Measurements from ENCODE around the gene SELENOM.
A peak's percentile ranks its signal among the peaks of the same experiment; 100 is the strongest.
"Not testable (repeated sequence)": the region's sequence is repeated elsewhere in the genome, so short reads cannot be mapped to it uniquely, and the experiment has no call there.

The SELENOM gene

DNA sequence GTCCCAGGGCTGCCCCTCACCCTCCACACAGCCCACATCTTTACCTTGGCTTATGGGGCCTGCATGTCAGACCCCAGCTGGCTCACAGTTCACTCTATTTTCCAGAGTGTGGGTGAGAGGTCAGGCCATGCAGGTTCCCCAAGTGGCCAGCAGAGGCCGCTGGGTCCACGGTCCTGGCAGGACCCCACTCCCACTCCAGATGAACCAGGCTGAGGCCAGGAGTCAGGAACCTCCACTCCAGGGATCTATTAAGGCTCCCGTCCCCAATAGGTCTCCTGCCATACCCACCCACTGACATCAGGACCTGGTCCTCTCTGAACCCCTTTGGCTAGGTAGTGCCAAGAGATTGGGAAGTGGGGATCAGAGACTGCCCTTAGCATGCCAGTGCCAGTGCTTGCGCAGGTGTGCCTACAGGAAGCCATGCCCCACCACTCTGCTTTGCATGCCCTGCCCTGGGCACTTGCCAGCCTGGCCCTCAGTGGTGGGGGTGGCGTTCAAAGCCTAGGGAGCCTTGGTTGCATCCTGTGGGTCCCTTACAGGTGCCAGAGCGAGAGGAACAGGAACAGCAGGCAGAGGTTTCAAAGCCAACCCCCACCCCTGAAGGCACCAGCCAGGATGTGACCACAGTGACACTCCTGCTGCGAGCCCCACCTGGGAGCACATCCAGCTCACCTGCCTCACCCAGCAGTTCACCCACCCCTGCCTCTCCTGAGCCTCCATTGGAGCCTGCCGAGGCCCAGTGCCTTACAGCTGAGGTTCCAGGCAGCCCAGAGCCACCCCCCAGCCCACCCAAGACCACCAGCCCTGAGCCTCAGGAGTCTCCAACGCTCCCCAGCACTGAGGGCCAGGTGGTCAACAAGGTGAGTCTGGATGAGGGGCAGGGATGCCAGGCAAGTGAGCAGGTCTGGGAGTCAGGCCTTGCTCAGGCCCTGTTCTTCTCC, 17.9 kb downstream of the SELENOM start:
- no peak for DNase-seq

GRCh38 chr22:31088233-31088986, 19.0 kb downstream of the SELENOM start:
- DNase-seq, result no peak

GRCh38 chr22:31087744-31088215, 19.6 kb downstream of the SELENOM start:
- DNase-seq, result no peak

- no peak for DNase-seq
Observed at GRCh38 chr22:31086703-31087330, 20.6 kb downstream of the SELENOM start.

GRCh38 chr22:31085928-31086327, 21.4 kb downstream of the SELENOM start:
- DNase-seq, result no peak

DNA sequence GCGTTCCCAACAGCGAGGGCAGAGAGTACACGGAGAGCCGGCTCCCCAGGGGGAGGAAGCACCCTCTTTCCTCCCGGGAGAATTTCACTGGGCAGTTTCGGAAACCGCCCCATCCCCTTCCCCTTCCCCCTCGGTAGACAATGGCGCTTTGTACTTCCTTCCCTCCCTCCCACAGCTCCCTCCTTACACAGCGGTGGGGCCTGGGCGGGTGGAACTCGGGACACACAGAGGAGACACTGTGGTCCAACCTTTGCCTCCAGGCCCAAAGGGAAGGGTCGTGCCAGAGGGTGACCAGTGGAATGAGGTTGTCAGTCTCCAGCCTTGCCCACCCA, 21.9 kb downstream of the SELENOM start:
- DNase-seq, result no peak

DNA sequence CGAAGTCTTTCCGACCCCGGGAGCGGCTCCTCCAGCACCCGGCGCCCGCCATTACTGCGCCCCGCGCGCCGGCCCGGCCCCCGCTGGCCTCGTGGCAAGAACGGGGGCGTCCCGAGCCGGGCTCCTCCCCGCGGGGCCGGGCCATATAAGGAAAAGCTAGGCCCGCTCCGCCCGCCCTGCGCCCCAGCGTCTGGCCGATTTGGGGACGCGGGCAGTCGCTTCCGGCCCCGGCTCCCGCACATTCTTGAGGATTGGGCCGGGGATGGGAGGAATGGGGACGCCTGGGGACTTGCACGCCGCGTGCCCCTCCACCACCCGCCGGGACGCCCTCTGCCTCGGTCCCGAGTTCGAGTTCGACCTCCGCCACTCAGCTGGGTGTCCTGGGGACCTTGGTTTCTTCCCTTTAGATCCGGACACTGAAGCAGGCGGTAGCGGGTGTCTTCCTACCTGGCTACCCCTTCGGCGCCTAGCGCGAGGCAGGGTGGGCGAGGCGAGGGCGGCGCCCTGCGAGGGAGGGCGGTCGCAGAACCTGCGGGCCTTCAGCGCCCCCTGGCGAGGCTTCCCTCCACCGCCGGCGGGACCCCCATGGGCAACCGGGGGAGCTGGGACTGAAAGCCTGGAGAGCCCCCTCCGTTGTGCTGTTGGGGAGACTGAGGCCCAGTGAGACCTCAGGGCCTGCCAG, 22.4 kb downstream of the SELENOM start:
- DNase-seq, result no peak

DNA sequence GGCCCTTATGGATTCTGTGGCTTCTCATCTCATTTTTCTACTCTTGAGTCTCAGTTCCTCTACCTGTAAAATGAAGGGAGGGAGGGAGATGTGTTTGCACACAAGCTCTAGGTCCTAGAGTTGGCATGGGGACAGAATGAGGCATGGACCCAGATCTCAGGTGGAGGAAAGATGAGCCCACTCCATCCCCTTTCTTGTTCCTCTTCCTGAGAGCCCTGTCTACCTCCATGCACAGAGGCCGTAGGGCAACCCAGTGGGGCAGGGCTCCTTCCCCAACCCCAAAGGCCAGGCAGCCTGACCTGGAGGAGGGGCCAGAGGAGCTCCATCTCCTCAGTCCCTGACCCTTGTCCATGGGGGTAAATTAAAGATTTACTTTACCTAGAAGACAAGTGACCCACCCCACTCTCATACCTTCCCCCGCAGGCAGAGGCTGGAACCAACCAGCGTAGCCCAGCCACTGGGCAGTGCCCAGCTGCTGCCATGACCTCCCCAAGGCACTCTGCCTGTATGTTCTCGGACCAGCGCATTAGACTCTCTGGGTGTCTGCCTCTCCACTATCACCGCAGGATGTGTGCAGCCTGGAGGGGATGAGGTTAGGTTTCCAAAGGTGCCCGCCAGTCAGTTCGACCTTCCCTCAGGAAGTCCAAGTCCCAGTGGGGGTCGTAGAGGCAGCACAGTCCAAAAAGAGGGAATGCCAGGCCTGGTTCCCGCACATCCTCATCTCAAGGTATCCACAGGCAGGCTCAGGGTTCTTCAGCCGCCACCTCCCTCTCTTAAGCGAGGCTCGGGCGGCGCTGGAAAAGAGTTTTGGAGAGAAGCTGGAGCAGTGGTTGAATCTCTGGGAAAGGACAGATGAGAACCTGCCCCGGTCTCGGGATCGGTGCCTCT, 23.2 kb downstream of the SELENOM start:
- DNase-seq, result no peak

DNA sequence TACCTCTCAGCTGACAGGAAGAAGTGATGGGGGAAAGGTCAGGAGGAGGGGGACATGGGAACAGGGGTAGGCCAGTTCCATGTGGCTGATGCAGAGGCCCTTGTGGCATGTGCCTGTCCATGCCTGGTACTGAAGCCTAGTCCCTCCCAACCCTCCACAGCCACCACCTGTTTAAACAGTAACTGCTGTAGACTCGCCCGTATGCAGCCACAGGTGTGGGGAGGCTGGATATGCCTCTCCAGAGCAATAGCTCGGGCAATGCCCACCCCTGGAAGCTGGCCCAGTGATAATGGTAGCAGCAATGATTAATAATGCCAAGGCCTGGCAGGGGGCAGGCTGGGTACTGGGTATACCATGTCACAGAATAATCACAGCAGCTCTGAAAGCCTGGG, 24.0 kb downstream of the SELENOM start:
- peak; percentile 22 for DNase-seq

GRCh38 chr22:31082606-31083376, 24.6 kb downstream of the SELENOM start:
- no peak for DNase-seq

GRCh38 chr22:31081963-31082605, 25.3 kb downstream of the SELENOM start:
- DNase-seq, result no peak

DNA sequence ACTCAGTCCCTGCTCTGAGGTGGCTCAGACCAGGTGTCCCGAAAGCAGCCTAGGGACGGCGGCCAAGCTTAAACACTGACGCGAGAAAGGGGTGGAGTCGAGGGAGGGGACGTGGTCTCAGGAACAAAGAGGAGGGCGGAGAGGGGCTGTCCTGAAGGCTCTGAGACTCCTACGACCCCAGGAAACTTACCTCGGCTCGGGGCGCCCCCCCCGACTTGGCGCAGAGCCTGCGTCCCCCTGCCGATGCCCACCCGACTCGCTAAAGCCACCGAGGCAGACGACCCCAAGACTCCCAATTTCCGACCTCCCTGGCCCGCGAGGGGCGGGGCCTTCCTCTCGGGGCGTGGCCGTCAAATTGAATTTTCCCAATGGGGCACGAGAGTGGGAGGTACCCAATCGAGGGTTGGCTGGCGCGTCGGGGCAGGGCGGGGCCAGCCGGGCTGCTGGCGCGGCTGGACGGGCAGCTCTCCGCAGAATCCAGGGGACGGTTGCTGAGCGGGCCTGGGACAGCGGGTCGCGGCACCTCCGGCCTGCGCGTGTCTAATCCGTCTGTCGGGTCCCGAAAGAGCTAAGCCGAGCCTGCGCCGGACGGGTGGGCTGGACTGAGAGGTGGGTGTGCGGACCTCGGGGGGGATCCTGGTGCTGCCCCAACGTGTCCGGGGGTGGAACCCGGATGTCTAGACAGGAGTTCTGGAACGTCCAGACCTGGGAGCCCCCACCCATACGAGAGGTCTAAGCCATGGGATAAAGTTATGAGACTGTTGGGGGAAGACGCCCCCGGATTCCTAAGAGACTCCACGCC, 26.3 kb downstream of the SELENOM start, which contains the start of gene SMTN:
Gene SMTN, plus strand, starts transcription at position 471 of the 802 bp plus-strand sequence. CDS start 1,941 bp downstream, outside the sequence.
- DNase-seq, result peak; percentile 67

- no peak for DNase-seq
Observed at GRCh38 chr22:31080164-31080847, 27.1 kb downstream of the SELENOM start.

DNA sequence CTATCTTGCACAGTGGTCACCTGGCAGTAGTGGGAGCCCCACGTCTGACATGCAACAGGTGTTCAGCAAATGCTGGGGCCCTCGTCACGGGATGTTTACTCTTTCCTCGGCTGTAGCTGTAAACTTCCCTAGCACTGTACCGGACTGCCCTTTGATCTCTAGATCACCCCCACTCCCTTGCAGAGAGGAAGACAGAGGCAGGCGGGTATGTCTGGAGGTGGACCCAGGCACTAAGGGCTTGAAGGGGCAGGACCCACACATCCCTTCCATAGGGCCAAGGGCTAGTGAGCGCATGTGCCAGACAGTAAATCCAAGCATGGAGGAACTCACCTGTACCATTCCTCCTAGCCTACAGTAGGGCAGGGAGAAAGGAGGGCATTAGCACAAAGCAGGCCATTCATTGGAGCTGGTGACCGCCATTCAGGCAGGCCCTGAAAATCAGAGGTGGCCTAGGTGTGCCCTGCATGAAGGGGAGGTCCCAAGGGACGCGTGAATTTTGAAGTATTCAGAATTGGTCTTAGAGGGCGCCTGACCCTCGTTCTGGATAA, 28.2 kb downstream of the SELENOM start:
- no peak for DNase-seq

GRCh38 chr22:31078389-31078788, 29.0 kb downstream of the SELENOM start:
- not testable (repeated sequence) for DNase-seq

DNA sequence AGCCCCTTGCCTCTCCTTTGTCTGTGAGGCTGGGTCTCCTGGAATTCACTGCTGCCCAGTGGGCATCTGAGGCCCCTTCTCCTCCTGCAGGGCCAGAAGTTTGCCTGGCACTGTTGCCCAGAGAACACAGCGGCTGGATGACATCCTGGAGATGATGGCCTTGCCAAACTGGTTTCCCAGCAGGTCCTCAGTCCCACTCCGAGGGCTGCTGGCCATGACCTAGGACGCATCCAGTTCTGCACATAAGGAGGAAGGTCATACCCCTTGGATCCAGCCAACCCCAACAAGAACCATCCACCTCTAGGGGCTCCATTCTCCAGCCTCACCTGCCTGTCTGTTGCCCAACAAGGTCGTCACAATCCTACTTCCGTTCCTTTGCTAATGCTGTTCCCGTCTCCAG, 29.7 kb downstream of the SELENOM start:
- no peak for DNase-seq

GRCh38 chr22:31075961-31076360, 31.4 kb downstream of the SELENOM start:
- no peak for DNase-seq

DNA sequence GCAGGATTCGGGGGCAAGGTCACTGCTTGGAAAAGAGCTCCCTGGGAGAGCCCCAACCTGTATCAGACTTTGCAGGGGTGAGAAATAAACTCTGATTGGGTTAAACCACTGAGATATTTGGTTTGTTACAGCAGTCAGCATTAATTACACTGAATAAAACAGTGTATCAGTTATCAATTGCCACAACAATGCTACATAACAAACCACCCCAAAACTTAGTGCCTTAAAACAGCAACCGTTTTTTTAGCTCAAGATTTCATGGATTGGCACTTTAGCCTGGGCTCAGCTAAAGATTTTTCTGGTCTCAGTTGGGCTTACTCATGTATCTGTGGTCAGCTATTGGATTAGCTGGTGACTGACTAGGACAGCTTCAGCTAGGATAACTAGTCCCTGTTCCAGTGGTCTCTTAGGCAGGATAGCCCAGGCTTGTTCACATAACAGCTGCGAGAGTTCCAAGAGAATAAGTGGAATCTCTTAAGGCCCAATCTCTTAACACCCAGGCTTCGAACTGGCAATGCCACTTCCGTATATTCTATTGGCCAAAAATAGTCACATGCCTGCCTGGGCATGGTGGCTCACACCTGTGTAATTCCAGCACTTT, 33.7 kb downstream of the SELENOM start:
- not testable (repeated sequence) for DNase-seq
